HG03378 (cell line): Measurements from ENCODE around the gene SUPT5H.

Experiments
- ATAC-seq: cut with Tn5 transposase; IDR thresholded peaks from one replicate; pipeline ENCODE4 v1.9.1; 2021; ENCODE audit warnings: mild to moderate bottlenecking, moderate library complexity; ENCODE audit not compliant: unreplicated experiment

SUPT5H gene

DNA sequence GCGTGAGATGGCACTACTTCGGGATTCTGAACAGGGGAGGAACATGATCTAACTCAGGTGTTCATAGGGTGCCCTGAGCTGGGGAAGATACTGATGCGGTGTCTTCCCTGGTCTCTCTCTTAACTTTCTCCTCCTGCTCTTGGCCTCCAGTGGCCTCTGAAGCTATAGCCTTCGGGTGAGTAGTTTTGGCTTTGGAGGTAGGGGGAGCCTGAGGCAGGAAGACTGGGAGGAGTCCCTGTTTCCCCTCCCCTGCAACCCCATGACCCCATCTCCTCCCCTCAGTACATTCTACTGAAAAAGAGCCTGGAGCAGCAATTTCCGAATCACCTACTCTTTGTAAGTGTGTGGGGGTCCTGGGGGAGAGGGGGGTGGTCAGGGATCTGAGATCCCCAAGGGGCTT is 73.1 kb downstream of the SUPT5H start:
- no peak for ATAC-seq

DNA sequence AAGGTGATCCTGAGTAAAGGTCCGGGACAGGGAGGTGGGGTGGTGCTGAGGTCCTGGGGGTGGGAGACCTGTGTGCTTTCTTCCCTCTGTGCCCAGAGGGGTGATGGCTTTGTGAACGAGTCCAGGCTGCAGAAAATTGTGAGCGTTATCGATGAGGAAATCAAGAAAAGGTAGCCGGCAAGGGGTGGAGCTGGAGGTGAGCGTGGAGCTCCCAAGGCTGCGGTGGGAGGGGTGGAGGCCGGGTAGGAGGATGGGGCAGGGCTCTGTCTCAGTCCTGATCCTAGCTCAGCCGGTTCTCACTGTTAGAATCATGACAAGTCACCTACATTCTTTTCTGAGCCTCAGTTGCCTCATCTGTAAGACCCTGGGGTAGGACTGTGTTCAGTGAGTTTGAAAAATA is 73.6 kb downstream of the SUPT5H start:
- no peak for ATAC-seq

DNA sequence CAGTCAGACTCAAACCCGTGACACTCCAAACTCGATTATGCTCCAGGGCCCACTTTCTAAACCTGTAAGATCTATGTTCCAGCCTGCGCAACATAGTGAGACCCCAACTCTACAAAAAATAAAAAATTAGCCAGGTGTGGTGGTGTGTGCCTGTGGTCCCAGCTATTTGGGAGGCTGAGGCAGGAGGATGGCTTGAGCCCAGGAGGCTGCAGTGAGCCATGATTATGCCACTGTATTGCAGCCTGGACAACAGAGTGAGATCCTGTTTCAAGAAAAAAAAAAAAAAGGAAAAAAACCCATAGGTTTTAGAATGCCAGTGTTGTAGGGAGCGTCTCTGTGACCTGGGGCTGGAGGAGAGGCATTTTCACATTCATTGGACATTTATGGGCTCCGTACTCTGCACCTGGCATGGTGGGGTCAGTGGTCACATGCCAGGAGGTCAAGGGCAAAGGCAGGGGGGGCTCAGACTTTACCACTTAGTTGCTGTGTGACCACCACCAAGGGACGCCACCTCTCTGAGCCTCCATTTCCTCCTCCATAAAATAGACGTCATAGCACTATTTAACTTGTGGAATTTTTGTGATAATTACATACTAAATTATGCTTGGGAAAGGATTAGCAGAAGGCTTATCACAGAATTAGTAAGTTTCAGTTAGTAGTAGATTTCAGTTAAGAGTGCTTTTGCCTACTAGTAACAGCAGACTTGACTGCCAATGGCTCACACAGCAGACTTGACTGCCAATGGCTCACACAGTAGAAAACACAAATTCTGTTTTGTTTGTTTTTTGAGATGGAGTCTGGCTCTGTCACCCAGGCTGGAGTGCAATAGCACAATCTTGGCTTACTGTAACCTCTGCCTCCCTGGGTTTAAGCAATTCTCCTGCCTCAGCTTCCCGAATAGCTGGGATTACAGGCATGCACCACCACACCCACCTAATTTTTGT is 75.4 kb downstream of the SUPT5H start:
- ATAC-seq: no peak

DNA sequence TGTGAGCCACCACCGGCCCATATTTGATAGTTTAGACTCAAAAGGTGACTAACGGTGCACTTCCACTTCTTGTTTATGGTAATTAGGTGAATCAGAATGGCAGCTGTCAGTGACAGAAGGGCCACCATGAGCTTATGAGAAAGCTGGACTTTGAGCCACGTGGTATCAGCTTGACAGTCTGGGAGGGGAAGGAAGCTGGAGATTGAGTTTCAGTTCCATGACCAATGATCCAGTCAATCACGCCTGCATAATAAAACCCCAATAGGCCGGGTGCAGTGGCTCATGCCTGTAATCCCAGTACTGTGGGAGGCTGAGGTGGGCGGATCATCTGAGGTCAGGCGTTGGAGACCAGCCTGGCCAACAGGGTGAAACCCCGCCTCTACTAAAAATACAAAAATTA is 79.1 kb downstream of the SUPT5H start:
- no peak for ATAC-seq

DNA sequence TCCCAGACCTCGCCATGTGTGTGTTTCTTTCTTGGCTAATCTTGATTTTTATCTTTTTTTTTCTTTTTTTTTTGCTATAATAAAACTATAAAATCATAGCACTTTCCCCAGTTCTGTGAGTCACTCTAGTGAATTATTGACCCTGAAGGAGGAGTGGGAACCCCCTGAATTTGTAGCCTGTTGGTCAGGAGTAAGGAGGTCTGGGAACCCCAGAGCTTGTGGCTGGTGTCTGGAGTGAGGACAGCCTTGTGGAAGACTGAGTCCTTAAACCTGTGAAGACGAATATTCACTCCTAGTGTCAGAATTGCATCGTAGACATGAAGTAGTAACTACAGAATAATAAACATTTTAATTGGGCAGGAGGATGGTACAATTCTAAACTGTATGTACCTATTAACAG is 79.8 kb downstream of the SUPT5H start:
- ATAC-seq: no peak
